Heart right ventricle (tissue), 16 donors: Measurements from ENCODE around the gene ASXL1. TPM values are rescaled to one million over a fixed set of nuclear protein-coding genes. Genes with fewer than 3 reads are reported as not detected.

Source experiments
- ATAC-seq, 8 donors: fragments of 200-7000 bp; cut with Tn5 transposase; one replicate each; pipeline ENCODE4 v1.9.1; 2020; ENCODE audit warnings: mild to moderate bottlenecking in 8 of 8, moderate library complexity in 8 of 8, moderate number of reproducible peaks in 1 of 8
- DNase-seq, 2 donors: peaks; one replicate each; pipeline ENCODE4 v3.0.0-alpha.2; 2020
- H3K27ac ChIP-seq, 10 donors: fragments of 200-600 bp; sonication (generic) in 2 of 10; one replicate each; pipeline versions ENCODE4 v1.5.0 to v1.8.0; 2020 to 2022; ENCODE audit warnings: mild to moderate bottlenecking in 3 of 10
- H3K27me3 ChIP-seq, 7 donors: fragments of 200-600 bp; one replicate each; pipeline ENCODE4 v1.8.0; 2021 to 2022; ENCODE audit warnings: mild to moderate bottlenecking in 2 of 7
- H3K36me3 ChIP-seq, 9 donors: fragments of 200-600 bp; sonication (generic) in 1 of 9; one replicate each; pipeline versions ENCODE4 v1.5.0 to v1.8.0; 2020 to 2022; ENCODE audit warnings: mild to moderate bottlenecking in 2 of 9
- H3K4me1 ChIP-seq, 9 donors: fragments of 200-600 bp; sonication (generic) in 1 of 9; one replicate each; pipeline versions ENCODE4 v1.5.0 to v1.8.0; 2020 to 2022; ENCODE audit warnings: mild to moderate bottlenecking in 4 of 9
- H3K4me3 ChIP-seq, 10 donors: fragments of 200-600 bp; sonication (generic) in 2 of 10; one replicate each; pipeline versions ENCODE4 v1.5.0 to v1.8.0; 2020 to 2022; ENCODE audit warnings: mild to moderate bottlenecking in 7 of 10, moderate library complexity in 2 of 10
- H3K9me3 ChIP-seq, 11 donors: fragments of 200-600 bp in 10 of 11; sonication (generic) in 2 of 11; one replicate each; pipeline versions ENCODE4 v1.5.0 to v1.8.0; 2013 to 2022; ENCODE audit warnings: mild to moderate bottlenecking in 2 of 11, control low read depth in 1 of 11, moderate library complexity in 1 of 11
- WGBS, 2 donors: extraction: QIAGEN DNeasy Blood & Tissue Kit; methylation state at CpG; one replicate each; pipeline ENCODE4 v1.1.7; 2013; ENCODE audit warnings: inconsistent platforms in 1 of 2; 5-methylcytosine and 5-hydroxymethylcytosine counted together
- intact Hi-C, 10 donors: fragments of 100-400 bp; cut with DNase I; formaldehyde crosslinking; loops; one replicate each; pipeline versions ENCODE4 v1.11.1 to v1.14.2; 2022
- polyA plus RNA-seq, 2 donors: library from polyadenylated mRNA; stranded (reverse); fragments of 200-250 nt; gene quantifications; one replicate each; pipeline ENCODE4 v1.2.3, GENCODE V29; 2013
- total RNA-seq, 10 donors: library from RNA; stranded (reverse); fragmentation: NEBNext Ultra II Directional in 3 of 10; extraction: Animal tissue kit (Norgen Biotek cat#: 25700) in 3 of 10; gene quantifications; one replicate each; pipeline versions ENCODE4 v1.2.1 to v1.2.4, GENCODE V29; 2021 to 2023
- TF ChIP-seq, protein P1 (sequence below), 9 donors: fragments of 200-600 bp; sonication (generic) in 2 of 9; IDR thresholded peaks; one replicate each; pipeline versions ENCODE4 v1.5.0 to v1.8.0; 2021 to 2022; ENCODE audit warnings: antibody characterized with exemption in 9 of 9, mild to moderate bottlenecking in 5 of 9, moderate library complexity in 1 of 9
- donor health status: Arrhythmogenic right ventricular cardiomyopathy.
- donor health status: ischemic (EF 13 %, LVEDD 7.1; RV severe dilation, severe dysfunction).
- donor health status: healthy with polysubstance abuse.
- donor health status: DM: no; HTN: yes; CAD: no.
- donor health status: DM: no; HTN: no; CAD: no.
- donor health status: ischemic (EF 25% LVEDD 6.9; RV normal size, moderate dysfunction).
- donor health status: ischemic (EF 25% LVEDD 5.7; RV mildly dilated, moderate dysfunction).
- donor health status: healthy.
- donor health status: DM: yes; HTN: yes; CAD: no.
- donor health status: Ischemic cardiomyopathy.
- donor health status: ischemic (EF 35%, LVEDD 5.7; RV mildly dilated, moderate dysfunction).
- donor health status: nonischemic (EF 11% LVEDD 7.7; RV severe dilation, severe dysfunction).
- donor health status: DM: yes; HTN: yes; CAD: no.
- donor health status: PGD.
- donor health status: ischemic (EF 29% LVEDD 5.4; RV normal size, mild dysfunction).
- donor health status: nonischemic (EF 23%, LVEDD 6.1; RV moderate dilation, normal function).

ASXL1 gene
- total and polyA plus RNA-seq, 12 donors = 10.0 to 39.4 (median 28.2) TPM

DNA sequence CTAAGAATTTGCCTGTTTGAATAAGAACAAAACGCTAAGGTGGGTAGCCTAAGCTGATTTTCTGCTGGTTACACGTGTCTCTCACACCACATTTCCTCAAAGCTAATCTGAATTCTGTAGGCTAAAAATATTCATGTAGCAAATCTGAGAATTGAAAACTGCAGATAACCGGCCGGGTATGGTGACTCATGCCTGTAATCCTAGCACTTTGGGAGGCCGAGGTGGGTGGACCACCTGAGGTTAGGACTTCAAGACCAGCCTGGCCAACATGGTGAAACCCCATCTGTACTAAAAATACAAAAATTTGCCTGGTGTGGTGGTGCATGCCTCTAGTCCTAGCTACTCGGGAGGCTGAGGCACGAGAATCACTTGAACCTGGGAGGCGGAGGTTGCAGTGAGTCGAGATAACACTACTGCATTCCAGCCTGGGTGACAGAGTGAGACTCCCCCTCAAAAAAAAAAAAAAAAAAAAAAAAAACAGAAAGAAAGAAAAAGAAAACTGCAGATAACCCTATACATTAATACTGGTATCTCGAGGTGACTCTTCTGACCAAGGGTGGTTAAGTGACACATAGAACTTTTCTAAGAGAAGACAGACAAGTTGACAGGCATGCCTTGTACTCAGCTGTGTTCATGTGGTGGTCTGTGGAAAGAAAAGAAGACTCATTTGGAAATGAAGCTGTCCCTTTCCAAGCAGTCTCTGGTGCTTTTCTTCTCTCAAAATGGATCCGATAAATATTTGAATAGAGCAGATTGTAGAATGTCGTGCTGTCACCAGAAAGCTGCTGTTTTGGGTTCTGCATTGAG is 24.7 kb upstream of the ASXL1 start:
- H3K4me1 ChIP-seq = peaks cover 0 to 63% (median 44%) of the 10 kb centered on the region in 9 donors

DNA sequence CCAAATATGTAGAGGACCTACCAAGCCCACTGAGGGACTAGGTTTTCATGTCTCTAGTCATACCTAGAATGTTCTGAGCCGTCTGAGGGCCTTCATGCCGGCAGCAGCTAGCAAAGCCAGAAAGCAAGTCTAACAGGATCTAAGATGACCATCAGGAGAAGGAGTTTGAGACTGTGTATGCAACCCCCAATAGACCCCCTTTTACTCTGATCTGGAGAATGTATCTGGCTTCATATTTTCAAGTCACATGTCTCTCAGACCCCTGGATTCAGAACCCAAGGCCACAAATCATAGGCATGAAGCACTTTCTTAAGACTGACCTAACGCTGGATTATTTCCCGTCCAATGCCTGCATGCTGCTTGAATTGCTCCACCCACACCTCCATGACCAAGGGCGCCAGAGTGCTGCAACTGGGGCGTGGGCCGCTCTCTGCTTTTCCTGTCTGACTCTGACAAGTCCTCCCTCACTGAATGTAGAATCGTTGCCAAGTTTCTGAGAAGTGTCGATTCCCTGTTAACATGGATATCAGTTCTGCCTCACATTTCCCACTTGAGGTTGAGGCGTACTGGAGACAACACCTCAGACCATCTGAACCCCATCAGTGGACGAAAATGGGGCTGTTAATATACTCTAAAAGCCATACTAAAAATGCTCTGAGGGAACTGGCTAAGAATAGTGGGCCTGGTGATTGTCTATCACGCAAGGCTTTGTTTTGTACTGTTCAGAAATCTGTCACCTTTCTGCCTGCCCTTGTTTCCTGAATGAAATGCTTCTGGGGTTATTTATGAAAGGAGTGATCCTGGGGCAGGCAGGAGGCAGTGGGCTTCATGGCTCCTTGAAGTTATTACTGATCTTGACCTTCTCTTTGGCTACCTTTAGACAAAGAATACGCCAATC is 23.9 kb upstream of the ASXL1 start:
- DNase-seq = peak; percentile 68 to 86
- H3K4me1 ChIP-seq = peaks cover 0 to 63% (median 44%) of the 10 kb centered on the region in 9 donors

More for the DNA sequence above, 24.7 kb upstream of the ASXL1 start:
- 63 to 71% methylated on average over 12 of the region's 12 CpGs for WGBS, 2 donors
- peaks cover 0 to 44% (median 7%) of the 10 kb centered on the region in 9 donors for H3K36me3 ChIP-seq
- H3K9me3 ChIP-seq = no peaks in the 10 kb centered on the region
- ATAC-seq (no peak), DNase-seq (no peak)
- TF ChIP-seq, protein P1, sequence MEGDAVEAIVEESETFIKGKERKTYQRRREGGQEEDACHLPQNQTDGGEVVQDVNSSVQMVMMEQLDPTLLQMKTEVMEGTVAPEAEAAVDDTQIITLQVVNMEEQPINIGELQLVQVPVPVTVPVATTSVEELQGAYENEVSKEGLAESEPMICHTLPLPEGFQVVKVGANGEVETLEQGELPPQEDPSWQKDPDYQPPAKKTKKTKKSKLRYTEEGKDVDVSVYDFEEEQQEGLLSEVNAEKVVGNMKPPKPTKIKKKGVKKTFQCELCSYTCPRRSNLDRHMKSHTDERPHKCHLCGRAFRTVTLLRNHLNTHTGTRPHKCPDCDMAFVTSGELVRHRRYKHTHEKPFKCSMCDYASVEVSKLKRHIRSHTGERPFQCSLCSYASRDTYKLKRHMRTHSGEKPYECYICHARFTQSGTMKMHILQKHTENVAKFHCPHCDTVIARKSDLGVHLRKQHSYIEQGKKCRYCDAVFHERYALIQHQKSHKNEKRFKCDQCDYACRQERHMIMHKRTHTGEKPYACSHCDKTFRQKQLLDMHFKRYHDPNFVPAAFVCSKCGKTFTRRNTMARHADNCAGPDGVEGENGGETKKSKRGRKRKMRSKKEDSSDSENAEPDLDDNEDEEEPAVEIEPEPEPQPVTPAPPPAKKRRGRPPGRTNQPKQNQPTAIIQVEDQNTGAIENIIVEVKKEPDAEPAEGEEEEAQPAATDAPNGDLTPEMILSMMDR (IDR thresholded peaks at IDR 0.05) = no peak
- no peak overlapping the region for H3K4me3 ChIP-seq
- H3K27me3 ChIP-seq = no peaks in the 10 kb centered on the region
- intact Hi-C loops = loop anchor here in 7 of 10 donors (5.0 to 10.0 kb wide), 5 partner anchors 41 to 321 kb away; partner anchors contain the start of genes PLAGL2 (in 2 of the 7), POFUT1 (in 2 of the 7) and KIF3B (in 1 of the 7)
- H3K27ac ChIP-seq = peak overlapping the region; percentile 53 to 90 (median 78)

DNA sequence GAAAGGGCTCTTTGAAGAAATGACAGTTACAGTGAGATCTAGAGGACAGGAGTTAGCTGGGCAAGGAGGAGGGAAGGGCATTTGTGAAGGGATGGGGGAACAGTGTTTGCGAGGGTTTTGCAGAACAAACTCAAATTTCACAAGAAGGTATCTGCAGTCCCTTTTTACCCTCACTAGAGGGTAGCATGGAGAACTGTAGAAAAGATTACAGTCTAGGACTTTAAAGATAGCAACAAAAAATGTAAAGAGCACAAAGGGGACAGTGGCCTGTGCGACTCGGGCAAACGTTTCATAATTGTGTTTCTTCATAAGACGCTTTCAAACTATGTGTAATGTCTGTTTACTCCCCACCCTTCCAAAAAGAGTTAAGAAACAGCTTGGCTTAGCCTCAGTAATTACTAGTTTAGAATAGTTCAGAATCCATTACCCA is 21.2 kb upstream of the ASXL1 start:
- Histone ChIP-seq H3K36me3 (peaks cover 0 to 9% (median 0%) of the 10 kb centered on the region in 9 donors), H3K4me3 (no peak overlapping the region), H3K4me1 (peaks cover 0 to 46% (median 36%) of the 10 kb centered on the region in 9 donors), H3K27me3 (no peaks in the 10 kb centered on the region), H3K9me3 (no peaks in the 10 kb centered on the region), H3K27ac (no peak overlapping the region)
- ATAC-seq (peak in 1 of 8 donors; percentile 27), DNase-seq (no peak)
- TF ChIP-seq, protein P1 (IDR thresholded peaks at IDR 0.05) = peak in 8 of 9 donors; percentile 18 to 67 (median 58)
- 28 to 37% methylated on average over 5 of the region's 5 CpGs for WGBS, 2 donors
- intact Hi-C loops = loop anchor here in 6 of 10 donors (5.0 to 10.0 kb wide), 4 partner anchors 132 to 318 kb away; partner anchors contain the start of genes PLAGL2 (in 2 of the 6) and POFUT1 (in 2 of the 6)

More for the DNA sequence above, 23.9 kb upstream of the ASXL1 start:
- peak overlapping the region; percentile 53 to 90 (median 78) for H3K27ac ChIP-seq
- H3K9me3 ChIP-seq = no peaks in the 10 kb centered on the region
- H3K27me3 ChIP-seq = no peaks in the 10 kb centered on the region
- peaks cover 0 to 36% (median 7%) of the 10 kb centered on the region in 9 donors for H3K36me3 ChIP-seq
- WGBS, 2 donors = 25 to 30% methylated on average over 13 of the region's 13 CpGs
- ATAC-seq = peak; percentile 77 to 94 (median 90)
- H3K4me3 ChIP-seq = no peak overlapping the region
- TF ChIP-seq, protein P1 (IDR thresholded peaks at IDR 0.05) = no peak
- intact Hi-C loops = loop anchor here in 7 of 10 donors (5.0 to 10.0 kb wide), 5 partner anchors 42 to 321 kb away; partner anchors contain the start of genes PLAGL2 (in 2 of the 7), POFUT1 (in 2 of the 7) and KIF3B (in 1 of the 7)
